GM20000 (cell line): Measurements from ENCODE around the gene SENP6.

Experiments used
- DNase-seq: peaks from one replicate; pipeline ENCODE4 v3.0.0; 2012; ENCODE audit warnings: low spot score
- TF ChIP-seq, protein P1 (sequence below): IDR thresholded peaks from 2 replicates; pipeline ENCODE4 v1.5.1; 2012; ENCODE audit warnings: mild to moderate bottlenecking, control low read depth; ENCODE audit errors: extremely low read depth, missing control alignments

The SENP6 gene

GRCh38 chr6:75631859-75632635, 30.4 kb downstream of the SENP6 start:
- TF ChIP-seq, protein P1, sequence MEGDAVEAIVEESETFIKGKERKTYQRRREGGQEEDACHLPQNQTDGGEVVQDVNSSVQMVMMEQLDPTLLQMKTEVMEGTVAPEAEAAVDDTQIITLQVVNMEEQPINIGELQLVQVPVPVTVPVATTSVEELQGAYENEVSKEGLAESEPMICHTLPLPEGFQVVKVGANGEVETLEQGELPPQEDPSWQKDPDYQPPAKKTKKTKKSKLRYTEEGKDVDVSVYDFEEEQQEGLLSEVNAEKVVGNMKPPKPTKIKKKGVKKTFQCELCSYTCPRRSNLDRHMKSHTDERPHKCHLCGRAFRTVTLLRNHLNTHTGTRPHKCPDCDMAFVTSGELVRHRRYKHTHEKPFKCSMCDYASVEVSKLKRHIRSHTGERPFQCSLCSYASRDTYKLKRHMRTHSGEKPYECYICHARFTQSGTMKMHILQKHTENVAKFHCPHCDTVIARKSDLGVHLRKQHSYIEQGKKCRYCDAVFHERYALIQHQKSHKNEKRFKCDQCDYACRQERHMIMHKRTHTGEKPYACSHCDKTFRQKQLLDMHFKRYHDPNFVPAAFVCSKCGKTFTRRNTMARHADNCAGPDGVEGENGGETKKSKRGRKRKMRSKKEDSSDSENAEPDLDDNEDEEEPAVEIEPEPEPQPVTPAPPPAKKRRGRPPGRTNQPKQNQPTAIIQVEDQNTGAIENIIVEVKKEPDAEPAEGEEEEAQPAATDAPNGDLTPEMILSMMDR, result no peak
- no peak for DNase-seq

DNA sequence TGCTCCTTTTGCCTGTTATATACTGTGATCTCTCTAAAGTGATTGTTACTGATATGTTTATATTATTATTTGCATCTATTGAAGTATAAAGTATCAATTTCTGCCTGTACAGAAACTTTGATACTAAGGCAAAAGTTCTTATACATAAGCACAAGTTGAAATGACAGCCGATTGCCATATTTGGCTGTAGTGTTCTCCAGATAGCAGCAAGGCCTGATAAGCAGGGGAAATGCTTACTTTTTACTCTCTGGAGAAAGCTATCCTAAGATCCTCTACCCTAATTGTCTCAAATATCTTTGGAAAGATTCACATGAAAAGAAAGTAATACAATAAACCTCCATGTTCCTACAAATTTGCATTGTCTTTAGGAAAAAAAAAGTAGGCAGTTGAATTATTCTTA, 31.4 kb downstream of the SENP6 start:
- no peak for DNase-seq
- TF ChIP-seq, protein P1, result no peak

DNA sequence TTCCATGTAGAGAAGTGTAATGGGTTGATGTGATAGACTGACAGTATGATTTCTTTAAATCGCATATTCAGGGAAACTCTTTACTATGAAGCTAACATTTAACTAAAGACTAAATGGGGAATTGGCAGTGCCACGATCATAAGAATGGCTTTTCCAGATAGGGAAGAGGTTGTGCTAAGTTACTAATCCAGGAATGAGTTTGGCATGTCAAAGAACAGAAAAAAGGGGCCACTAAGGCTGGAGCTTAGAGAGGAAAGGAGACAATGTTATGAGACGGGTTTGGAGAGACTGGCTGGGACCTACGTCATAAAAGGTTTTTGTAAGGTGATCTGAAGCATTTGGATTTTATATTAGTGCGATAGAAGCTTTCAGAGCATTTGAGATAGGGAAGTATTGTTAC, 40.6 kb downstream of the SENP6 start:
- no peak for DNase-seq
- TF ChIP-seq, protein P1, result no peak

DNA sequence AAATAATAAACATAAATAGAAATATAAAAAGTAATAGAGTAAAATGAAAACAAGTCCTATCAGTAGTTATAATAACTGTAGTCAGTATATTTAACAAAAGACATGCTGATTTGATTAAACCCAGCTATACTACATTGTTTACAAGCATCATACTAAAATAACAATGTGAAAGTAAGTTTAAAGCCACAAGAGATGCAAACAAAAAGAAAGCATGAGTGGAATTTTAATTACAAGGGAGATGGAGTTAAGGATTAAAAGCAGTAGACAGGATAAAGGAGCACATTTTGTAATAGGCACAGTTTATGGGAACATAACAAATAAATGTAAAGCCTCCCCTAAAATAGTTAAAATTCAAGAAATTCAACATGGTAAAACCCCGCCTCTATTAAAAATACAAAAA, 41.5 kb downstream of the SENP6 start:
- TF ChIP-seq, protein P1, result no peak
- DNase-seq, result no peak

- TF ChIP-seq, protein P1, result no peak
- no peak for DNase-seq
Measured at GRCh38 chr6:75656479-75656878, 54.8 kb downstream of the SENP6 start.

DNA sequence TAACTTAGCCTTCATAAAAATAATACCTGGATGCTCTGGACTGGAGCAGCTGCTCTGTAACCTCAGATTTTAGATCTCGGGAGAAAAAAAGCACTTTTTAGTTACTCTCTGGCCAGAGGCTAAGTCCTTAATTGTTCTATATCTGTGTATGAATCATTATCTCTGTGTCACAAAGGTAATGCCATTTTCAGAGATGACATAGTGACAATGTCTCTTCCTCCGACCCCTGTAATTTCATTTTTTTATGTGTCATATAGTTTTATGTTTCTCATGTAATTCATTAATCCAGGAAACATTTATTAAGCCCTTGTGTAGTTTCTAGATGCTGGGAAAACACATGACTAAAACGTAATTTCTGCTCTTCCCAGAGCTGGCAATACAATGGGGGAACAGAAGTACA, 55.6 kb downstream of the SENP6 start:
- no peak for DNase-seq
- TF ChIP-seq, protein P1, result no peak

DNA sequence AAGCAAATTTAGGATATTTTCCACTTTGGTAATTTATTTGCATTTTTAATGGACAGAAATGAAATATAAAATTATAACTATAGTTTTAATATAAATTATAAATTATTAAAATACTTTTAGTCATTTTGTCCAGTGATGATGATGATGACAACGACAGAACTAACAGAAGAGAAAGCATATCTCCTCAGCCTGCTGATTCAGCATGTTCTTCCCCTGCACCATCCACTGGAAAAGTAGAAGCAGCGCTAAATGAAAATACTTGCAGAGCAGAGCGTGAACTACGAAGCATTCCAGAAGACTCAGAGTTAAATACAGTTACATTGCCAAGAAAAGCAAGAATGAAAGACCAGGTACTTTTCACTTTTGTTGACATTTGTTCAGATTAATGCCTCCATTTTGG, 64.9 kb downstream of the SENP6 start:
- TF ChIP-seq, protein P1, result no peak
- no peak for DNase-seq
